Sigmoid colon (tissue), 7 donors: ENCODE results near the gene ABLIM3. TPM values are rescaled to one million over a fixed set of nuclear protein-coding genes. Genes with fewer than 3 reads are reported as not detected.

Experiments used
- DNase-seq: peaks from one replicate; pipeline ENCODE4 v3.0.0-alpha.2; 2019
- H3K27ac ChIP-seq, 4 donors: fragments of 200-600 bp; sonication (generic); one replicate each; pipeline ENCODE4 v1.5.1; 2016 to 2019; ENCODE audit warnings: mild to moderate bottlenecking in 1 of 4
- H3K27me3 ChIP-seq, 3 donors: fragments of 200-600 bp; sonication (generic); one replicate each; pipeline ENCODE4 v1.5.1; 2019; ENCODE audit warnings: mild to moderate bottlenecking in 1 of 3
- H3K36me3 ChIP-seq, 4 donors: fragments of 200-600 bp; sonication (generic); one replicate each; pipeline ENCODE4 v1.5.1; 2016 to 2019
- H3K4me1 ChIP-seq, 4 donors: fragments of 200-600 bp; sonication (generic); one replicate each; pipeline ENCODE4 v1.5.1; 2017 to 2019
- H3K4me3 ChIP-seq, 4 donors: fragments of 200-600 bp; sonication (generic); one replicate each; pipeline ENCODE4 v1.5.1; 2017 to 2019; ENCODE audit warnings: mild to moderate bottlenecking in 2 of 4, moderate library complexity in 1 of 4
- H3K9me3 ChIP-seq, 4 donors: fragments of 200-600 bp in 3 of 4; sonication (generic) in 3 of 4; one replicate each; pipeline versions ENCODE4 v1.5.1 to v1.6.1; 2013 to 2019
- CTCF ChIP-seq, 4 experiments: fragments of 450-650 bp in 3 of 4; fragments of 200-600 bp in 1 of 4; IDR thresholded peaks; one replicate each; pipeline ENCODE4 v1.5.1; 2016 to 2019; ENCODE audit warnings: antibody characterized with exemption in 4 of 4, mild to moderate bottlenecking in 3 of 4, moderate library complexity in 2 of 4
- EP300 ChIP-seq, 4 donors: sonication (generic); formaldehyde crosslinking; IDR thresholded peaks; one replicate each; pipeline ENCODE4 v1.6.1; 2017; ENCODE audit warnings: antibody characterized with exemption in 4 of 4
- POLR2A ChIP-seq, 2 donors: fragments of 450-650 bp; IDR thresholded peaks; one replicate each; pipeline ENCODE4 v1.6.1; 2016; ENCODE audit warnings: antibody characterized with exemption in 2 of 2, mild to moderate bottlenecking in 2 of 2, moderate library complexity in 2 of 2
- POLR2AphosphoS5 ChIP-seq, 4 donors: sonication (generic); formaldehyde crosslinking; IDR thresholded peaks; one replicate each; pipeline ENCODE4 v1.6.1; 2017; ENCODE audit warnings: antibody characterized with exemption in 4 of 4
- WGBS, 2 donors: extraction: QIAGEN DNeasy Blood & Tissue Kit; methylation state at CpG; one replicate each; pipeline ENCODE4 v1.1.7; 2013; 5-methylcytosine and 5-hydroxymethylcytosine counted together
- intact Hi-C: fragments of 100-400 bp; cut with DNase I; formaldehyde crosslinking; loops from one replicate; pipeline ENCODE4 v1.15.1; 2023
- polyA plus RNA-seq, 3 donors: library from polyadenylated mRNA; stranded (reverse); fragments of 200-250 nt; gene quantifications; one replicate each; pipeline ENCODE4 v1.2.3, GENCODE V29; 2013
- total RNA-seq, 4 donors: library from RNA; depleted of rRNA; stranded (reverse); fragments of >200 nt; gene quantifications; one replicate each; pipeline ENCODE4 v1.1.0, GENCODE V29; 2016
- donor health status: healthy with polysubstance abuse.
- donor health status: Bipolar disorder and iron deficiency.
- donor health status: healthy.

Gene ABLIM3
- total and polyA plus RNA-seq, 7 donors: 5.8 to 19.9 (median 11.4) TPM

- Histone ChIP-seq H3K36me3 (no peaks in the 10 kb centered on the region), H3K4me1 (peaks cover 0 to 4% (median 0%) of the 10 kb centered on the region in 4 donors), H3K27me3 (peaks cover 0 to 3% (median 0%) of the 10 kb centered on the region in 3 donors), H3K9me3 (no peaks in the 10 kb centered on the region), H3K4me3 (no peak overlapping the region), H3K27ac (no peak overlapping the region)
- intact Hi-C loops: loop anchor here (10.0 kb wide), 1 partner anchor 674 kb away; no protein-coding TSS in a partner anchor
- DNase-seq: no peak
- no peak for TF ChIP-seq EP300 (IDR thresholded peaks at IDR 0.05)
Measured at GRCh38 chr5:149118463-149118862, 22.8 kb upstream of the ABLIM3 start.

GRCh38 chr5:149121145-149121544 is 20.1 kb upstream of the ABLIM3 start:
- no peak for DNase-seq
- H3K4me1 ChIP-seq: no peaks in the 10 kb centered on the region
- no peak overlapping the region for H3K27ac ChIP-seq
- no peak for TF ChIP-seq CTCF (IDR thresholded peaks at IDR 0.05)
- TF ChIP-seq POLR2AphosphoS5 (IDR thresholded peaks at IDR 0.05): no peak
- TF ChIP-seq EP300 (IDR thresholded peaks at IDR 0.05): no peak
- intact Hi-C loops: no loop called here
- no peak overlapping the region for H3K4me3 ChIP-seq
- WGBS, 2 donors: 50 to 67% methylated on average over 2 of the region's 2 CpGs
- H3K36me3 ChIP-seq: no peaks in the 10 kb centered on the region
- peaks cover 0 to 3% (median 0%) of the 10 kb centered on the region in 3 donors for H3K27me3 ChIP-seq
- H3K9me3 ChIP-seq: no peaks in the 10 kb centered on the region

GRCh38 chr5:149123211-149123610 is 18.1 kb upstream of the ABLIM3 start:
- no peaks in the 10 kb centered on the region for H3K9me3 ChIP-seq
- DNase-seq: no peak
- 70 to 71% methylated on average over 9 of the region's 9 CpGs for WGBS, 2 donors
- no peaks in the 10 kb centered on the region for H3K4me1 ChIP-seq
- TF ChIP-seq POLR2AphosphoS5 (IDR thresholded peaks at IDR 0.05) (no peak), EP300 (IDR thresholded peaks at IDR 0.05) (no peak), POLR2A (IDR thresholded peaks at IDR 0.05) (no peak), CTCF (IDR thresholded peaks at IDR 0.05) (no peak)
- H3K27me3 ChIP-seq: peaks cover 0 to 3% (median 0%) of the 10 kb centered on the region in 3 donors
- no peak overlapping the region for H3K4me3 ChIP-seq
- intact Hi-C loops: no loop called here
- H3K27ac ChIP-seq: no peak overlapping the region
- H3K36me3 ChIP-seq: no peaks in the 10 kb centered on the region

GRCh38 chr5:149125386-149125891 is 15.9 kb upstream of the ABLIM3 start:
- H3K4me1 ChIP-seq: no peaks in the 10 kb centered on the region
- intact Hi-C loops: no loop called here
- no peak for DNase-seq
- WGBS, 2 donors: 42 to 59% methylated on average over 12 of the region's 12 CpGs
- H3K4me3 ChIP-seq: no peak overlapping the region
- no peaks in the 10 kb centered on the region for H3K36me3 ChIP-seq
- H3K9me3 ChIP-seq: no peaks in the 10 kb centered on the region
- H3K27me3 ChIP-seq: peaks cover 0 to 3% (median 0%) of the 10 kb centered on the region in 3 donors
- TF ChIP-seq POLR2AphosphoS5 (IDR thresholded peaks at IDR 0.05) (no peak), EP300 (IDR thresholded peaks at IDR 0.05) (no peak), CTCF (IDR thresholded peaks at IDR 0.05) (no peak), POLR2A (IDR thresholded peaks at IDR 0.05) (no peak)
- H3K27ac ChIP-seq: no peak overlapping the region

GRCh38 chr5:149126906-149127305 is 14.4 kb upstream of the ABLIM3 start:
- no peaks in the 10 kb centered on the region for H3K27me3 ChIP-seq
- H3K4me1 ChIP-seq: no peaks in the 10 kb centered on the region
- no peaks in the 10 kb centered on the region for H3K36me3 ChIP-seq
- no peak overlapping the region for H3K4me3 ChIP-seq
- DNase-seq: no peak
- TF ChIP-seq POLR2AphosphoS5 (IDR thresholded peaks at IDR 0.05): no peak
- TF ChIP-seq EP300 (IDR thresholded peaks at IDR 0.05): no peak
- no peak for TF ChIP-seq CTCF (IDR thresholded peaks at IDR 0.05)
- no peak for TF ChIP-seq POLR2A (IDR thresholded peaks at IDR 0.05)
- H3K9me3 ChIP-seq: no peaks in the 10 kb centered on the region
- no peak overlapping the region for H3K27ac ChIP-seq
- intact Hi-C loops: no loop called here
- WGBS, 2 donors: 65 to 70% methylated on average over 6 of the region's 6 CpGs
